ENCODE data around the gene NRF1. TPM values are rescaled to one million over a fixed set of nuclear protein-coding genes. Genes with fewer than 3 reads are reported as not detected.

Gene NRF1
- polyA plus RNA-seq, 1 experiment: 13.3 TPM

GRCh38 chr7:129646369-129647021 lies 35.0 kb downstream of the NRF1 start:
- ChIA-PET POLR2A (no interaction called here), CTCF (interaction anchor here (0.6 to 3.1 kb wide), 11 partner anchors 10 to 365 kb away, joined by 3 to 17 read pairs (median 3); no protein-coding TSS in a partner anchor)
- H3K36me3 ChIP-seq (ENCODE audit: control insufficient read depth, insufficient read depth, low read length): no peaks in the 10 kb centered on the region
- no peak for TF ChIP-seq CTCF (IDR thresholded peaks at IDR 0.05; ENCODE audit: insufficient read depth, low read depth, low read length)
- DNase-seq (ENCODE audit: low read depth): no peak
- no peaks in the 10 kb centered on the region for H3K27me3 ChIP-seq (ENCODE audit: control insufficient read depth, insufficient read depth, low read length)
- H3K4me3 ChIP-seq (ENCODE audit: low read depth, low read length): no peak overlapping the region

GRCh38 chr7:129649128-129649690 lies 37.7 kb downstream of the NRF1 start:
- H3K27me3 ChIP-seq (ENCODE audit: control insufficient read depth, insufficient read depth, low read length): no peaks in the 10 kb centered on the region
- no peak for DNase-seq (ENCODE audit: low read depth)
- no peak for TF ChIP-seq CTCF (IDR thresholded peaks at IDR 0.05; ENCODE audit: insufficient read depth, low read depth, low read length)
- ChIA-PET POLR2A (no interaction called here), CTCF (interaction anchor here (0.7 to 2.2 kb wide), 5 partner anchors 9 to 367 kb away, joined by 4 to 7 read pairs (median 5); no protein-coding TSS in a partner anchor)
- no peak overlapping the region for H3K4me3 ChIP-seq (ENCODE audit: low read depth, low read length)
- H3K36me3 ChIP-seq (ENCODE audit: control insufficient read depth, insufficient read depth, low read length): no peaks in the 10 kb centered on the region

GRCh38 chr7:129650056-129650758 lies 38.7 kb downstream of the NRF1 start:
- POLR2A ChIA-PET: no interaction called here
- CTCF ChIA-PET: interaction anchor here (1.6 to 2.2 kb wide), 3 partner anchors 10 to 175 kb away, joined by 4 to 7 read pairs (median 6); no protein-coding TSS in a partner anchor

GRCh38 chr7:129652914-129653313 lies 41.4 kb downstream of the NRF1 start:
- TF ChIP-seq CTCF (IDR thresholded peaks at IDR 0.05; ENCODE audit: insufficient read depth, low read depth, low read length): no peak
- POLR2A ChIA-PET: no interaction called here
- CTCF ChIA-PET: interaction anchor here (0.6 kb wide), 1 partner anchor 275 kb away, joined by 3 read pairs; no protein-coding TSS in a partner anchor
- Histone ChIP-seq H3K4me3 (ENCODE audit: low read depth, low read length) (no peak overlapping the region), H3K27me3 (ENCODE audit: control insufficient read depth, insufficient read depth, low read length) (no peaks in the 10 kb centered on the region), H3K36me3 (ENCODE audit: control insufficient read depth, insufficient read depth, low read length) (no peaks in the 10 kb centered on the region)
- DNase-seq (ENCODE audit: low read depth): no peak

More at GRCh38 chr7:129650056-129650758, 38.7 kb downstream of the NRF1 start:
- Histone ChIP-seq H3K27me3 (ENCODE audit: control insufficient read depth, insufficient read depth, low read length) (no peaks in the 10 kb centered on the region), H3K4me3 (ENCODE audit: low read depth, low read length) (no peak overlapping the region), H3K36me3 (ENCODE audit: control insufficient read depth, insufficient read depth, low read length) (no peaks in the 10 kb centered on the region)
- no peak for TF ChIP-seq CTCF (IDR thresholded peaks at IDR 0.05; ENCODE audit: insufficient read depth, low read depth, low read length)
- DNase-seq (ENCODE audit: low read depth): no peak

GRCh38 chr7:129655811-129656210 lies 44.3 kb downstream of the NRF1 start:
- no peak for TF ChIP-seq CTCF (IDR thresholded peaks at IDR 0.05; ENCODE audit: insufficient read depth, low read depth, low read length)
- DNase-seq (ENCODE audit: low read depth): no peak
- Histone ChIP-seq H3K36me3 (ENCODE audit: control insufficient read depth, insufficient read depth, low read length) (peaks cover 2% of the 10 kb centered on the region; the same call in 1 of the 2 replicates), H3K27me3 (ENCODE audit: control insufficient read depth, insufficient read depth, low read length) (no peaks in the 10 kb centered on the region), H3K4me3 (ENCODE audit: low read depth, low read length) (no peak overlapping the region)
- ChIA-PET POLR2A (no interaction called here), CTCF (interaction anchor here (1.2 to 1.7 kb wide), 5 partner anchors 9 to 437 kb away, joined by 3 to 7 read pairs (median 5); no protein-coding TSS in a partner anchor)
